SK-N-SH treated with all-trans-retinoic acid at 6 μM for 48 hours (cell line): ENCODE results near the gene TMUB2.

Experiments used
- ATAC-seq: fragments of 200-7000 bp; cut with Tn5 transposase; 3 replicates; pipeline ENCODE4 v1.9.1; 2020; ENCODE audit warnings: mild to moderate bottlenecking, moderate library complexity
- ARNTL ChIP-seq: fragments of 450-650 bp; formaldehyde crosslinking; IDR thresholded peaks from 2 replicates; pipeline ENCODE4 v1.5.0; 2020; ENCODE audit warnings: low read depth, mild to moderate bottlenecking, moderate library complexity, borderline replicate concordance
- BACH2 ChIP-seq: fragments of 250-450 bp; sonication (Bioruptor Pico); IDR thresholded peaks from 2 replicates; pipeline ENCODE4 v1.9.0; 2021; ENCODE audit warnings: mild to moderate bottlenecking, borderline replicate concordance
- CSDC2 ChIP-seq: fragments of 250-450 bp; sonication (Bioruptor Pico); IDR thresholded peaks from 2 replicates; pipeline ENCODE4 v1.5.0; 2020; ENCODE audit warnings: mild to moderate bottlenecking, moderate library complexity
- ESRRG ChIP-seq: fragments of 250-450 bp; sonication (Bioruptor Pico); IDR thresholded peaks from 2 replicates; pipeline ENCODE4 v1.6.1; 2021; ENCODE audit warnings: mild to moderate bottlenecking
- GLIS3 ChIP-seq: fragments of 250-450 bp; sonication (Bioruptor Pico); IDR thresholded peaks from 2 replicates; pipeline ENCODE4 v1.5.0; 2020; ENCODE audit warnings: mild to moderate bottlenecking, moderate library complexity
- OSR1 ChIP-seq: fragments of 250-450 bp; sonication (Bioruptor Pico); IDR thresholded peaks from 2 replicates; pipeline ENCODE4 v1.8.0; 2022; ENCODE audit warnings: moderate library complexity, mild to moderate bottlenecking, inconsistent platforms
- PPARA ChIP-seq: fragments of 250-450 bp; sonication (Bioruptor Pico); IDR thresholded peaks from 2 replicates; pipeline ENCODE4 v1.5.0; 2020; ENCODE audit warnings: mild to moderate bottlenecking, borderline replicate concordance
- SNAI2 ChIP-seq: fragments of 250-450 bp; sonication (Bioruptor Pico); IDR thresholded peaks from 2 replicates; pipeline ENCODE4 v1.5.0; 2020; ENCODE audit warnings: mild to moderate bottlenecking, moderate library complexity
- TCF4 ChIP-seq: fragments of 250-450 bp; sonication (Bioruptor Pico); IDR thresholded peaks from 2 replicates; pipeline ENCODE4 v1.8.0; 2021; ENCODE audit warnings: mild to moderate bottlenecking, moderate library complexity, borderline replicate concordance
- ZC3H10 ChIP-seq: fragments of 250-450 bp; sonication (Bioruptor Pico); IDR thresholded peaks from 2 replicates; pipeline ENCODE4 v1.5.1; 2021; ENCODE audit warnings: mild to moderate bottlenecking, moderate library complexity
- ZFP3 ChIP-seq: fragments of 250-450 bp; sonication (Bioruptor Pico); IDR thresholded peaks from 2 replicates; pipeline ENCODE4 v1.5.0; 2020; ENCODE audit warnings: mild to moderate bottlenecking, moderate library complexity
- ZFP30 ChIP-seq: fragments of 450-650 bp; formaldehyde crosslinking; IDR thresholded peaks from 2 replicates; pipeline ENCODE4 v1.5.0; 2022; ENCODE audit warnings: mild to moderate bottlenecking, moderate library complexity
- ZNF565 ChIP-seq: fragments of 450-650 bp; formaldehyde crosslinking; conservative IDR thresholded peaks from 2 replicates; pipeline ENCODE4 v1.5.0; 2020; ENCODE audit warnings: low read depth, mild to moderate bottlenecking, moderate library complexity
- ZNF70 ChIP-seq: fragments of 450-650 bp; formaldehyde crosslinking; IDR thresholded peaks from 2 replicates; pipeline ENCODE4 v1.5.0; 2020; ENCODE audit warnings: mild to moderate bottlenecking, moderate library complexity
- ZNF8 ChIP-seq: fragments of 450-650 bp; formaldehyde crosslinking; IDR thresholded peaks from 2 replicates; pipeline ENCODE4 v1.5.0; 2020; ENCODE audit warnings: mild to moderate bottlenecking, moderate library complexity
- TF ChIP-seq, protein P1 (sequence below): fragments of 250-450 bp; sonication (Bioruptor Pico); IDR thresholded peaks from 2 replicates; pipeline ENCODE4 v1.5.1; 2021; ENCODE audit warnings: mild to moderate bottlenecking, moderate library complexity
- TF ChIP-seq, protein P2 (sequence below): fragments of 250-450 bp; sonication (Bioruptor Pico); IDR thresholded peaks from 2 replicates; pipeline ENCODE4 v1.8.0; 2020; ENCODE audit warnings: mild to moderate bottlenecking, moderate library complexity, borderline replicate concordance
- TF ChIP-seq, protein P3 (sequence below): fragments of 250-450 bp; sonication (Bioruptor Pico); IDR thresholded peaks from 2 replicates; pipeline ENCODE4 v1.8.0; 2021; ENCODE audit warnings: low read depth, mild to moderate bottlenecking, moderate library complexity, borderline replicate concordance
- TF ChIP-seq, protein P4 (sequence below): fragments of 250-450 bp; sonication (Bioruptor Pico); IDR thresholded peaks from 2 replicates; pipeline ENCODE4 v1.5.0; 2020; ENCODE audit warnings: mild to moderate bottlenecking, moderate library complexity
- TF ChIP-seq, protein P5 (sequence below): fragments of 250-450 bp; sonication (Bioruptor Pico); IDR thresholded peaks from 2 replicates; pipeline ENCODE4 v1.5.1; 2020; ENCODE audit warnings: low read depth, mild to moderate bottlenecking, moderate library complexity

Gene TMUB2

DNA sequence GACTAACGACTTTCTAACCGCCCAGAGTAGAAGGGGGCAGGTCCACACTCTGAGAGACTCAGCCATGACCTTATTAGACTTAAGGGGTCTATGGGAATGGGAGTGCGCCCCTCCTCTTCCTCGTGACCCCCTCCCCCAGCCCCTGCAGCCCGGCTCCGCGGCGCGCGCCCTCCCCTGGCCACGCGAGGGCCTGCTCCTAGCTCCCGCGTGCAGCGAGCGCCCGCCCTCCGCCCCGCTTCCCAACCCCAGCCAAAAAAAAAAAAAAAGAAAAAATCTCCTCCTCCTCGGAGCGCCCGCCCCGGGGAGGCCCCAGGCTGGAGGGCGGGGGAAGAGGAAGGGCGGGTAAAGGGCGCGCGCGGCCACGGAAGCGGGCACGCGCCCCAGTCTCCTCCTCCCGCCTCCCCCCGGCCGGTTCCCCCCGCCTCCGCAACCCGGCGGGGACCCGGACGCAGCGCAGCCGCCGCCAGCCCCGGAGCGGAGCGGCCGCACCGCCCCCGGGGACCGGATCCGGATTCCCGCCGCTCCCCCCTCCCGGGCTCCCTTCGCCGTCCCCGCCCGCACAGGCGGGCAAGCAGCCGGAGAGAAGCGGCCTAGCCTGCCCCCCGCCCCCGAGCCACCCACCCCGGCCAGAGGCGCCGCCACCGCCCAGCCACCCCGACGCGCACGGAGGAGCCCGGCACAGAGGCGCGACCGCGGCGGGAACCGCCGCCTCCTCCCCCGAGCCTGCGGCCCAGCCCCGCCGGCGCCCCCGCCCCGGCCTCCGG, 31.8 kb downstream of the TMUB2 start:
- no peak for TF ChIP-seq TCF4
- TF ChIP-seq SNAI2 (CRISPR knock-in tag), result no peak
- TF ChIP-seq ZFP30 (CRISPR knock-in tag), result no peak
- TF ChIP-seq, protein P1, sequence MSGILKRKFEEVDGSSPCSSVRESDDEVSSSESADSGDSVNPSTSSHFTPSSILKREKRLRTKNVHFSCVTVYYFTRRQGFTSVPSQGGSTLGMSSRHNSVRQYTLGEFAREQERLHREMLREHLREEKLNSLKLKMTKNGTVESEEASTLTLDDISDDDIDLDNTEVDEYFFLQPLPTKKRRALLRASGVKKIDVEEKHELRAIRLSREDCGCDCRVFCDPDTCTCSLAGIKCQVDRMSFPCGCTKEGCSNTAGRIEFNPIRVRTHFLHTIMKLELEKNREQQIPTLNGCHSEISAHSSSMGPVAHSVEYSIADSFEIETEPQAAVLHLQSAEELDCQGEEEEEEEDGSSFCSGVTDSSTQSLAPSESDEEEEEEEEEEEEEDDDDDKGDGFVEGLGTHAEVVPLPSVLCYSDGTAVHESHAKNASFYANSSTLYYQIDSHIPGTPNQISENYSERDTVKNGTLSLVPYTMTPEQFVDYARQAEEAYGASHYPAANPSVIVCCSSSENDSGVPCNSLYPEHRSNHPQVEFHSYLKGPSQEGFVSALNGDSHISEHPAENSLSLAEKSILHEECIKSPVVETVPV (CRISPR knock-in tag), result no peak
- TF ChIP-seq PPARA (CRISPR knock-in tag), result no peak
- no peak for TF ChIP-seq ESRRG (CRISPR knock-in tag)
- no peak for TF ChIP-seq ZC3H10
- TF ChIP-seq, protein P2, sequence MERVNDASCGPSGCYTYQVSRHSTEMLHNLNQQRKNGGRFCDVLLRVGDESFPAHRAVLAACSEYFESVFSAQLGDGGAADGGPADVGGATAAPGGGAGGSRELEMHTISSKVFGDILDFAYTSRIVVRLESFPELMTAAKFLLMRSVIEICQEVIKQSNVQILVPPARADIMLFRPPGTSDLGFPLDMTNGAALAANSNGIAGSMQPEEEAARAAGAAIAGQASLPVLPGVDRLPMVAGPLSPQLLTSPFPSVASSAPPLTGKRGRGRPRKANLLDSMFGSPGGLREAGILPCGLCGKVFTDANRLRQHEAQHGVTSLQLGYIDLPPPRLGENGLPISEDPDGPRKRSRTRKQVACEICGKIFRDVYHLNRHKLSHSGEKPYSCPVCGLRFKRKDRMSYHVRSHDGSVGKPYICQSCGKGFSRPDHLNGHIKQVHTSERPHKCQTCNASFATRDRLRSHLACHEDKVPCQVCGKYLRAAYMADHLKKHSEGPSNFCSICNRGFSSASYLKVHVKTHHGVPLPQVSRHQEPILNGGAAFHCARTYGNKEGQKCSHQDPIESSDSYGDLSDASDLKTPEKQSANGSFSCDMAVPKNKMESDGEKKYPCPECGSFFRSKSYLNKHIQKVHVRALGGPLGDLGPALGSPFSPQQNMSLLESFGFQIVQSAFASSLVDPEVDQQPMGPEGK (CRISPR knock-in tag), result no peak
- TF ChIP-seq CSDC2 (CRISPR knock-in tag), result no peak
- TF ChIP-seq, protein P3, sequence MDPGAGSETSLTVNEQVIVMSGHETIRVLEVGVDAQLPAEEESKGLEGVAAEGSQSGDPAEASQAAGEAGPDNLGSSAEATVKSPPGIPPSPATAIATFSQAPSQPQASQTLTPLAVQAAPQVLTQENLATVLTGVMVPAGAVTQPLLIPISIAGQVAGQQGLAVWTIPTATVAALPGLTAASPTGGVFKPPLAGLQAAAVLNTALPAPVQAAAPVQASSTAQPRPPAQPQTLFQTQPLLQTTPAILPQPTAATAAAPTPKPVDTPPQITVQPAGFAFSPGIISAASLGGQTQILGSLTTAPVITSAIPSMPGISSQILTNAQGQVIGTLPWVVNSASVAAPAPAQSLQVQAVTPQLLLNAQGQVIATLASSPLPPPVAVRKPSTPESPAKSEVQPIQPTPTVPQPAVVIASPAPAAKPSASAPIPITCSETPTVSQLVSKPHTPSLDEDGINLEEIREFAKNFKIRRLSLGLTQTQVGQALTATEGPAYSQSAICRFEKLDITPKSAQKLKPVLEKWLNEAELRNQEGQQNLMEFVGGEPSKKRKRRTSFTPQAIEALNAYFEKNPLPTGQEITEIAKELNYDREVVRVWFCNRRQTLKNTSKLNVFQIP, result no peak
- TF ChIP-seq BACH2 (CRISPR knock-in tag), result no peak
- TF ChIP-seq, protein P4, sequence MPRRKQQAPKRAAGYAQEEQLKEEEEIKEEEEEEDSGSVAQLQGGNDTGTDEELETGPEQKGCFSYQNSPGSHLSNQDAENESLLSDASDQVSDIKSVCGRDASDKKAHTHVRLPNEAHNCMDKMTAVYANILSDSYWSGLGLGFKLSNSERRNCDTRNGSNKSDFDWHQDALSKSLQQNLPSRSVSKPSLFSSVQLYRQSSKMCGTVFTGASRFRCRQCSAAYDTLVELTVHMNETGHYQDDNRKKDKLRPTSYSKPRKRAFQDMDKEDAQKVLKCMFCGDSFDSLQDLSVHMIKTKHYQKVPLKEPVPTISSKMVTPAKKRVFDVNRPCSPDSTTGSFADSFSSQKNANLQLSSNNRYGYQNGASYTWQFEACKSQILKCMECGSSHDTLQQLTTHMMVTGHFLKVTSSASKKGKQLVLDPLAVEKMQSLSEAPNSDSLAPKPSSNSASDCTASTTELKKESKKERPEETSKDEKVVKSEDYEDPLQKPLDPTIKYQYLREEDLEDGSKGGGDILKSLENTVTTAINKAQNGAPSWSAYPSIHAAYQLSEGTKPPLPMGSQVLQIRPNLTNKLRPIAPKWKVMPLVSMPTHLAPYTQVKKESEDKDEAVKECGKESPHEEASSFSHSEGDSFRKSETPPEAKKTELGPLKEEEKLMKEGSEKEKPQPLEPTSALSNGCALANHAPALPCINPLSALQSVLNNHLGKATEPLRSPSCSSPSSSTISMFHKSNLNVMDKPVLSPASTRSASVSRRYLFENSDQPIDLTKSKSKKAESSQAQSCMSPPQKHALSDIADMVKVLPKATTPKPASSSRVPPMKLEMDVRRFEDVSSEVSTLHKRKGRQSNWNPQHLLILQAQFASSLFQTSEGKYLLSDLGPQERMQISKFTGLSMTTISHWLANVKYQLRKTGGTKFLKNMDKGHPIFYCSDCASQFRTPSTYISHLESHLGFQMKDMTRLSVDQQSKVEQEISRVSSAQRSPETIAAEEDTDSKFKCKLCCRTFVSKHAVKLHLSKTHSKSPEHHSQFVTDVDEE (CRISPR knock-in tag), result no peak
- TF ChIP-seq ZNF565 (CRISPR knock-in tag), result no peak
- TF ChIP-seq GLIS3, result no peak
- TF ChIP-seq ZNF8 (CRISPR knock-in tag), result no peak
- no peak for TF ChIP-seq OSR1
- TF ChIP-seq ARNTL (CRISPR knock-in tag), result no peak
- no peak for TF ChIP-seq ZFP3 (CRISPR knock-in tag)
- no peak for TF ChIP-seq ZNF70 (CRISPR knock-in tag)
- TF ChIP-seq, all 23 proteins: peak for 0
- peak; percentile 30 for ATAC-seq

DNA sequence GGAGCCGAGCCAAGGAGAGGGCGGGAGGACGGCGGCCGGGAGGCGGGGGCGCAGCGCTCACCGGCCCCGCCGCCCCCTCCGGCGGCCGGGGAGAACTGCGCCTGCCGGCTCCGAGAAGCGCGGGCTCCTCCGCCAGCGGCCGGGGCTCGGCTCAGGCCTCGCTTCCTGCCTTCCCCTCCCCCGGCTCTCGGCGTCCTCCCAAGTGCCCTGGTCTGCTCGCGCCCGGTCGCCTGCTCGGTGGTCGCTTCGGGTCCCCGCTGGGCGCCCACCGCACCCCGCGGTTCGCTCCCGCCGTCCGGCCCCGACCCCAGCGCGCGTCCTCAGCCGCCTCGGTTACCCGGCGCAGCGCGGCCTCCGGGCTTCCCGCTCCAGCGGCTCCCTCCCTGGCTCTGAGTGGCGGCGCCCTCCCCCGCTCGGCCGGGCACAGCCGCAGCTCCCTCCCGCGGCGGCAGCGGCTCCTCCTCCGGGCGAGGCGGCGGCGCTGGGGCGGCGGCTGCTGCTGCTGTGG, 32.4 kb downstream of the TMUB2 start:
- TF ChIP-seq GLIS3, result no peak
- 0 out of 2 replicates have a peak, but pooled peaks have one; percentile 54 for TF ChIP-seq ZFP3 (CRISPR knock-in tag)
- ATAC-seq, result peak; percentile 2; the same call in 2 of the 3 replicates

DNA sequence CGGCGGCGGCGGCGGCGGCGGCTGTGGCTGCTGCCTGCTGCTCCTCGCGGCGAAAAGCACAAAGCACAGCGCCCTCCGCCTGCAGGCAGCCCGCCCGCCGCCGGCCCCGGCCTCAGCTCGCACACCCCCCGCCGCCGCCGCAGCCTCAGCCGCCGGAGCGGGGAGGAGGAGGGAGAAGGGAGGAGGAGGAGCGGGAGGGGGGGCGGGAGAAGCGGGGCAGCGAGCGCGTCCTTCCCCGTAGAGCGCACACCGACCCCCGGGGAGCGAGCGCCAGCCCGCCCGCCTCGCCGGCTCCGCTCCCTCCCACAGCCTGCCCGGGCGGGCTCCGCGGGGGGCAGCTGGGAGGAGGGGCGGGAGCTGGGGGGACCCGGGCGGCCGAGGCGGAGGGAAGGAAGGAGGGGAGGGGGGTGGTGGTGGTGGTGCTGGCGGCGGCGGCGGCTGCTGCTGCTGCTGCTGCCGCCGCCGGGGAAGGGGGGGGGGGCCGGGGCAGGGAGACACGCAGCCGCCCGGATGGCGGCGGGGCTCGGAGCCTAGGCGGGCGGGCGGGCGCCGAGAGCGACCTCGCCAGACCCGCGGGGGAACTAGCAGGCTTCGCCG, 32.9 kb downstream of the TMUB2 start, which contains the start of gene UBTF:
TSS of gene UBTF (minus strand) at position 60 of the 597 bp plus-strand sequence. CDS start 1,446 bp downstream, outside the sequence.
- TF ChIP-seq ZNF70 (CRISPR knock-in tag) (no peak), GLIS3 (no peak), ZFP30 (CRISPR knock-in tag) (no peak)
- TF ChIP-seq, protein P1 (CRISPR knock-in tag), result no peak
- TF ChIP-seq, protein P5, sequence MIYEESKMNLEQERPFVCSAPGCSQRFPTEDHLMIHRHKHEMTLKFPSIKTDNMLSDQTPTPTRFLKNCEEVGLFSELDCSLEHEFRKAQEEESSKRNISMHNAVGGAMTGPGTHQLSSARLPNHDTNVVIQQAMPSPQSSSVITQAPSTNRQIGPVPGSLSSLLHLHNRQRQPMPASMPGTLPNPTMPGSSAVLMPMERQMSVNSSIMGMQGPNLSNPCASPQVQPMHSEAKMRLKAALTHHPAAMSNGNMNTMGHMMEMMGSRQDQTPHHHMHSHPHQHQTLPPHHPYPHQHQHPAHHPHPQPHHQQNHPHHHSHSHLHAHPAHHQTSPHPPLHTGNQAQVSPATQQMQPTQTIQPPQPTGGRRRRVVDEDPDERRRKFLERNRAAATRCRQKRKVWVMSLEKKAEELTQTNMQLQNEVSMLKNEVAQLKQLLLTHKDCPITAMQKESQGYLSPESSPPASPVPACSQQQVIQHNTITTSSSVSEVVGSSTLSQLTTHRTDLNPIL (CRISPR knock-in tag), result no peak
- ATAC-seq, result no peak; the same call in 2 of the 3 replicates
